ENCODE results near the gene PTPRB.

DNA sequence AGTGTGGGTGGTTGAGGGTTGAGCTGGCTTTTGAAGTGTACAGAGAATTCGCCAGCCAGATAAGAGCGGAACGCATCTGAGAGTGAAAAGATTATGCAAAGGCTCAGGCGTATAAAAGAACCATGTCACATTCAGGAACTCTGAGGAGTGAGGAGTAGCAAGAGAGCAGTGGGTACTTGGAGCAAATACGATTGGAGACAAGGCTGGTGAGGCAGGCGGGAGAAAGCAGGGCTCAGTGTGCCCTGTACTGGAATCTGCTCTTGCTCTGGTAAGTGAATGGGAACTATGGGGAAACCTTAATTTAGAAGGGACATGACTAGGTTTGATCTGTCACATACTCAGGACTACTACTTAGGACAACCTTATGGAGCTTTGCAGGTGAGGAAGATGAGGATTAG, 87.0 kb downstream of the PTPRB start:
- TF ChIP-seq, protein P1, sequence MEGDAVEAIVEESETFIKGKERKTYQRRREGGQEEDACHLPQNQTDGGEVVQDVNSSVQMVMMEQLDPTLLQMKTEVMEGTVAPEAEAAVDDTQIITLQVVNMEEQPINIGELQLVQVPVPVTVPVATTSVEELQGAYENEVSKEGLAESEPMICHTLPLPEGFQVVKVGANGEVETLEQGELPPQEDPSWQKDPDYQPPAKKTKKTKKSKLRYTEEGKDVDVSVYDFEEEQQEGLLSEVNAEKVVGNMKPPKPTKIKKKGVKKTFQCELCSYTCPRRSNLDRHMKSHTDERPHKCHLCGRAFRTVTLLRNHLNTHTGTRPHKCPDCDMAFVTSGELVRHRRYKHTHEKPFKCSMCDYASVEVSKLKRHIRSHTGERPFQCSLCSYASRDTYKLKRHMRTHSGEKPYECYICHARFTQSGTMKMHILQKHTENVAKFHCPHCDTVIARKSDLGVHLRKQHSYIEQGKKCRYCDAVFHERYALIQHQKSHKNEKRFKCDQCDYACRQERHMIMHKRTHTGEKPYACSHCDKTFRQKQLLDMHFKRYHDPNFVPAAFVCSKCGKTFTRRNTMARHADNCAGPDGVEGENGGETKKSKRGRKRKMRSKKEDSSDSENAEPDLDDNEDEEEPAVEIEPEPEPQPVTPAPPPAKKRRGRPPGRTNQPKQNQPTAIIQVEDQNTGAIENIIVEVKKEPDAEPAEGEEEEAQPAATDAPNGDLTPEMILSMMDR (IDR thresholded peaks at IDR 0.05) = no peak
- TF ChIP-seq POLR2AphosphoS5 (IDR thresholded peaks at IDR 0.05; ENCODE audit: low read depth, low read length) (no peak), TCF7L2 (IDR thresholded peaks at IDR 0.05; ENCODE audit: low read depth, low read length) (no peak)
- TF ChIP-seq, protein P2, sequence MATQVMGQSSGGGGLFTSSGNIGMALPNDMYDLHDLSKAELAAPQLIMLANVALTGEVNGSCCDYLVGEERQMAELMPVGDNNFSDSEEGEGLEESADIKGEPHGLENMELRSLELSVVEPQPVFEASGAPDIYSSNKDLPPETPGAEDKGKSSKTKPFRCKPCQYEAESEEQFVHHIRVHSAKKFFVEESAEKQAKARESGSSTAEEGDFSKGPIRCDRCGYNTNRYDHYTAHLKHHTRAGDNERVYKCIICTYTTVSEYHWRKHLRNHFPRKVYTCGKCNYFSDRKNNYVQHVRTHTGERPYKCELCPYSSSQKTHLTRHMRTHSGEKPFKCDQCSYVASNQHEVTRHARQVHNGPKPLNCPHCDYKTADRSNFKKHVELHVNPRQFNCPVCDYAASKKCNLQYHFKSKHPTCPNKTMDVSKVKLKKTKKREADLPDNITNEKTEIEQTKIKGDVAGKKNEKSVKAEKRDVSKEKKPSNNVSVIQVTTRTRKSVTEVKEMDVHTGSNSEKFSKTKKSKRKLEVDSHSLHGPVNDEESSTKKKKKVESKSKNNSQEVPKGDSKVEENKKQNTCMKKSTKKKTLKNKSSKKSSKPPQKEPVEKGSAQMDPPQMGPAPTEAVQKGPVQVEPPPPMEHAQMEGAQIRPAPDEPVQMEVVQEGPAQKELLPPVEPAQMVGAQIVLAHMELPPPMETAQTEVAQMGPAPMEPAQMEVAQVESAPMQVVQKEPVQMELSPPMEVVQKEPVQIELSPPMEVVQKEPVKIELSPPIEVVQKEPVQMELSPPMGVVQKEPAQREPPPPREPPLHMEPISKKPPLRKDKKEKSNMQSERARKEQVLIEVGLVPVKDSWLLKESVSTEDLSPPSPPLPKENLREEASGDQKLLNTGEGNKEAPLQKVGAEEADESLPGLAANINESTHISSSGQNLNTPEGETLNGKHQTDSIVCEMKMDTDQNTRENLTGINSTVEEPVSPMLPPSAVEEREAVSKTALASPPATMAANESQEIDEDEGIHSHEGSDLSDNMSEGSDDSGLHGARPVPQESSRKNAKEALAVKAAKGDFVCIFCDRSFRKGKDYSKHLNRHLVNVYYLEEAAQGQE (IDR thresholded peaks at IDR 0.05; ENCODE audit: insufficient read depth in 1 of 2, low read depth in 2 of 2, low read length in 1 of 2) = no peak

Measured in Panc1 (cell line).